NCI-H2227 (cell line): Measurements from ENCODE around the gene ABI3.
"Not testable (repeated sequence)": the region's sequence is repeated elsewhere in the genome, so short reads cannot be mapped to it uniquely, and the experiment has no call there.

Source experiments
- DNase-seq: peaks from one replicate; lab custom pipeline; 2025; ENCODE audit not compliant: unreplicated experiment; lab: John Stamatoyannopoulos, UW

Gene ABI3

DNA sequence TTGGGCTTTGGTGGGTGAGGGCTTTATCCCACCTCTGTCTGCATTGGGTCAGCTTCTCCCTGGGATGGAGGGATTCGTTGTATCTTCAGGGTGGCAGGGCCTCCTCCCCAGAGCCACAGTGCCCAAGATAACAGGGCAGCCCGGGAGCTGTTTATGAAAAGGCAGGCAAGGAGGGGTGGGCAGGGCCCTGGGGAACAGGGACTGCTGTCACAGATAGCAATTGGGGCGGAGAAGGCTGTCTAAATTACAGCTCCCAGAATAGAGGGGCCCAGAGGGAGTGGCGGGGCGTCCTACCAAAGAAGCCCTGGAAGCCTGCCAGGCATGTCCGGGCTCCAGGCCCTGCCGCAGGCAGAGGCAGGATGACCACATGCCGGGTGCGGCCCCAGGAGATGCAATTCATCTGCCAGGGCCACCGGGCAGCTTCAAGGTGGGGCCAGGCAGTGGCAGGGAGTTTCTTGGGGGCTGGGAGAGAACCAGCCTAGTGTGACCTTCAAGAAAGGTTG, 38.8 kb downstream of the ABI3 start:
- peak; percentile 69 for DNase-seq

DNA sequence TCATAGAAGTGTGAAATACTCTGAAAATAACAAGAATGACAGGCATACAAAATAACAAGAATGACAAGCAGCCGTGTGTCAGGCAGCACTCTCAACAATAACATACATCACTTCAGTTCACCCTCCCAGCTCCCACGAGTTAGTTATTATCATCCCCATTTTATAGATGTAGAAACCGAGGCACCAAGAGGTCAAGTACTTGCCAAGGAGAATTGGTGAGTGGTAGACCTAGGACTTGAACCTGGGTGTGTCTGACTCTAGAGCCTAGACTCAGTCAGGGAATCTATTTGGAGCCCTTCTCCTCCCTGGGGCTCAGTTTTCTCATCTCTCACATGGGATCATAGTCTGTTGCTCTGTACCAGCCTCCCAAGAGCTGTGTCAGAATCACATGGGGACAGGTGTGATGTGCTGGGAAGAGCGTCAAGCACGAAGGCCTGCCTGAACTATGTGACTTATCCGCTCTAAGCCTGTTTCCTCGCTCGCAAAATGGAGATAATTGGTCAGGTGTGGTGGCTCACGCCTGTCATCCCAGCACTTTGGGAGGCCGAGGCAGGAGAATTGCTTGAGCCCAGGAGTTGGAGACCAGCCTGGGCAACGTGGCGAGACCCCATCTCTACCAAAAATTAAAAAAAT, 39.5 kb downstream of the ABI3 start:
- DNase-seq, result no peak

DNA sequence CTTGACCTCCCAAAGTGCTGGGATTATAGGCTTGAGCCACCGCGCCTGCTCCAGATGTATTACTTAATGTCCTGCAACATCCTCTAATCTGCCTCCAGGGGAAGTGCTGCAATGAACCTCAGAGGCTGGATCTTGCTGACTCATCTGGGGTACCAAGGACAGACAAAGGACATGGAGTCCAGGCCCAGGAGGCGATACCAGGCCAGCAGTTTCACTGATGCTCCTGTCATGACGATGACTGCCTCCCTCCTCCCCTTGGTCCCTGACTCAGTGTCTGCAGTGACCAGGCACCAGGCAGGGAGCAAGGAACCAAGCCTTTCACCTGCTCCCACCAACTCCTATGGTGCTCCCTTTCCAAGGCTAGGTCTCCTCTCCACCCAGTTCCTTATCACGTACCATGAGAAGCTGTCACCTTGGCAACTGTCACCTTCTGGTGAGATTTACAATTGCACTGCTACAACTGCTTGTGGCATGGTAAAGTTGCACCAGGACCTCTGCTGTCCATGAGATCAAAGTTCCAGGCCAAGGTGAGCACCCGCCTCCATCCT, 41.7 kb downstream of the ABI3 start:
- DNase-seq, result no peak

DNA sequence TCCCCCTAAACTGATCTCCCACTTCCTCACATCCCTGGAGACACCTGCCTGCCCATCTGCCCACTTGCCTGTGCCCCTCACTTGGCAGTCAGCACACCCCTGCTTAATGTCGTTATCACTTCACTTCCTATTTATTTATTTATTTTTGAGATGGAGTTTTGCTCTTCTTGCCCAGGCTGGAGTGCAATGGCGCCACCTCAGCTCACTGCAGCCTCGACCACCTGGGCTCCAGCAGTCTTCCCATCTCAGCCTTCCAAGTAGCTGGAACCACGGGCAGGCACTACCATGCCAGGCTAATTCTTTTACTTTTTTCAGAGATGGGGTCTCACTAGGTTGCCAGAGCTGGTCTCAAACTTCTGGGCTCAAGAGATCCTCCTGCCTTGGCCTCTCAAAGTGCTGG, 43.6 kb downstream of the ABI3 start:
- no peak for DNase-seq

DNA sequence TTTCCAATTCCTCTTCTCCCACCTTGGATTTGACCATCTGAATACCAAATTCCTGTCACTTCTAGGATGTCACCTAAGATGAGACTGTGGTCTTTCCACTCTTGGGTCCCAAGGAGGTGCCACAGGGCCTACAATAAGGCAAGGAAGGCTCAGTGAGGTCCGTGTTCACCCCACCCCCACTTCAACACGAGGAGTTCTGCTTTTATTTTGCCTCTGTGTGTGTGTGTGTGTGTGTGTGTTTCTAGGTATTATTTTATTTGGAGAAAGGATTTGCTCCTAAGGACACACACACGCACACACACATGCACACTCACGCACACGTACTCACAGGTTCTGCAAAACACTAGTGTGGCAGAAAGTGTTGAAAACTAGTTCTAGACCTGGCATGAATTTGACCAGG, 44.6 kb downstream of the ABI3 start:
- DNase-seq, result no peak

DNA sequence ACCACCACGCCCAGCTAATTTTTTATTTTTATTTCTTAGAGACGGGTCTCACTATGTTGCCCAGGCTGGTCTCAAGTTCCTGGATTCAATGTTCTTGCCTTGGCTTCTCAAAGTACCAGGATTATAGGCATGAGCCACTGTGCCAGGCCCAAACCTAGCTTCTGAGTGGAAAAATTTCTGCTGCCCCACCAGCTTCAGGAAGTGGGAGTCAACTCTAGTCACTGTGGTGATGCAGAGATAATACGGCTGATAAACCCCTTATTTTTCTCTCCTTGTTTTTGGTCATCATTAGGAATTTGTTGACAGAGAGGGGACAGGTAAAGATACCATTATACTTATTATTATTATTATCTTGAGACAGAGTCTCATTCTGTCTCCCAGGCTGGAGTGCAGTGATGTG, 47.9 kb downstream of the ABI3 start:
- DNase-seq, result no peak

DNA sequence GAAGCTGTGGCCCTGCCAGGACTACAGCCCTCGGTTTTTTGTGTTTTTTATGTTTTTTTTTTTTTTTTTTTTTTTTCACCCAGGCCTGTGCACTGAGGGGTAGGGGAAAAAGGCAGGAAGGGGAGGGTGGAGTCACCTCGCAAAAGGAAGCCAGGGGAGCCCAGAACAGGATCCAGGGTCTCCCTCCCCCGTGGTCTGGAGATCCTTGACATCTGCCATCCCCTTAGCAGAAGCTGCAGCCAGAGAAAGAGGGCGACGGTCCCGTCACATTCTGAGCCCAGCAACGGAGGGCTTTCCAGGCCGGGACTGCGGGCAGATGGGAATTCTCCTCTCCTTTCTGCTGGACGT, 49.1 kb downstream of the ABI3 start:
- DNase-seq, result no peak

DNA sequence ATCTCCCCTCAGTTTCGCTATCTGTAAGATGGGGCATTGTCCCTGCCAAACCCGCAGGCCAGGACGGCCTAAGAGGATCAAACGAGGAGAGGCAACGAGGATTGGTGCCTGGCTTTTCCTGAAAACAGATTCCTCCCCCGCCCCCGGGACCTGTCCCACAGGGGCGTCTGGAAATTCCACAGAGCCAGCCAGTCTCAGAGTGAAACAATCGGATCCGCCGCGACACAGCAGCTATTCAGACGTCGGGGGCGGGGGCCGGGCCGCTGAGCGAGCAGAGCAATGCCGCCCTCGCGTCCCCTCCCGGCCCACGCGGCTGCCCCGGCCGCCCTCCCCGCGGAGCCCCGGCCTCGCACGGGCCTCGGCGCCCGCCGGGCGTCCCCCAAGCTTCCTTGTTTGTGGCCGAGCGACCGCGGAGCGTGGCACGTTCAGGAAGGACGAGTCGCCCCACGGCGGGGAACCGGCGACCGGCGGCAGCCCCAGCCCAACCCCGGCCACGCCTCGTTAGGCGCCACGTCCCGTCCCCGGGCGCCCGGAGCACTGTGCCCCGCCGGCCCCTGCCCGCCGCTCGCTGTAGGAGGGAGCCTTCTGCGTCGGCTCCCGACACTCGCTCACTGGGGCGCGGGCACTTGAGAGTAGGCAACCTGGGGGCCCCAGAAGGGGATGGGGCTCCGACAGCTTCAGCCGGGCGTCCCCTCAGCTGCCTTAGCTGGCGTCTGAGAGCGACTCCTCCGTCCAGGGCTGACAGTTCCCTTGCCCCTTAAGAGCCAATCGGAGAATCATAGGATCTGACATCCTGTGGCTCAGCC, 49.7 kb downstream of the ABI3 start:
- peak; percentile 45 for DNase-seq

DNA sequence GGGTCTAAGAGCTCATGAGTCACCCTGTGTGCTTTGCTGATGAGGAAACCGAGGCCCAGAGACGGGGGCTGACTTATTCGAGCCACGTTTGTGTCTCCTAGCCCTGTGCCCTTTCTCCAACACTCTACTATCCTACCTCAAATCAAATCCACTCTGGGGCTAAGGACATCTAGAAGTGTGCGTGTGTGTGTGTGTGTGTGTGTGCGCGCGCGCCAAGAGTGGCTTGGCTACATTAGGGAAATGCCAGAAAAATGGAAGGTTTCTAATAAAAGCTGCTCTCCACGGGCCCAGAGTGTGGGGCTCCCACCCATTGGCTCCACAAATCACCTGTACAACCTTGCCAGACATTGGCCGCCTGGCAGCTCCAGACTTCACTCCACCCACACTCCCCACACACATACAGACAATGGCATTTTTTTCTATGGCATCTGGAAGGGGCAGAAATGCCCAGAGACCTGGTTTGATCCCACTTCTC, 50.3 kb downstream of the ABI3 start:
- DNase-seq, result no peak

DNA sequence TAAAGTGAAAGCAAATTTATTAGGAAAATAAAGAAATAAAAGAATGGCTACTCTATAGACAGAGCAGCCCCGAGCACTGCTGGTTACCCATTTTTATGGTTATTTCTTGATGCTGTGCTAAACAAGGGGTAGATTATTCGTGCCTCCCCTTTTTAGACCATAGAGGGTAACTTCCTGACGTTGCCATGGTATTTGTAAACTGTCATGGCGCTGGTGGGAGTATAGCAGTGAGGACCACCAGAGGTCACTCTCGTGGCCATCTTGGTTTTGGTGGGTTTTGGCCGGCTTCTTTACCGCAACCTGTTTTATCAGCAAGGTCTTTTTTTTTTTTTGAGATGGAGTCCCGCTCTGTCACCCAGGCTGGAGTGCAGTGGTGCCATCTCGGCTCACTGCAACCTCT, 51.0 kb downstream of the ABI3 start:
- not testable (repeated sequence) for DNase-seq

DNA sequence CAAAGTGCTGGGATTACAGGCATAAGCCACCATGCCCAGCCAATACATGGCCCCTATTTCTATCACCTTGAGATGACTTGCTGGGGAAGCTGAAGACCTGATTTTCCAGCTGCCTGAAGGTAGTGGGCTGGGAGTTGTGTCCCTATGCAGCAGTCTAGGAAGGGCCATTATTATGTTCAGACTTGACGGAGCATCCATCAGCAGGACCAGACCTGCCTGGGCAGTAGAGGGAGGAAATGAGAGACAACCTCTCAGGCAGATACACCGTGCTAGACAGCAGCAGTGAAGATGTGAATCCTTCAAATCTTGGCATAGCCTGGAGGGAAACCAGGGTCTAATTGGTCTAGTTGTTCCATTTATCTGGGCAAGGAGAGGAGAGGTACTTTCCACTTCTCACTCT, 55.7 kb downstream of the ABI3 start:
- DNase-seq, result no peak

DNA sequence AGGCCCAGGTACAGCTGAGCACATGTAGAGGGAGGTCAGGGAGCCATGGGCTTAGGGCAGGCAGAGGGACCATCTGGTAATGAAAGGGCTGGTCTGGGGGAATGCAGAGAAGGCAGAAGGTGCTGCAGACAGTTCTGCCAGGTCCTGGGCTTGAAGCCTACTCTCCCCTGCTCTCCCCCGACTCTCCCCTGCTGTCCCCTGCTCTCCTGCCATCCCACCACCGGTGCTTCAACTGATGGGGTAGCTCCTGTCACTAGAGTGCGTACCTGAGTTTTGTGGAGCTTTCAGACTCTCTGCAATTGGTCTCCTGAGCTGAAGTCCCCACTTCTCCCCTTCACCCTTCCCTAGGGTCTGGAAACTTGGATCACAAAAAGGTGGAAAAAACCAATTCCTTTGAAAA, 57.4 kb downstream of the ABI3 start:
- no peak for DNase-seq

DNA sequence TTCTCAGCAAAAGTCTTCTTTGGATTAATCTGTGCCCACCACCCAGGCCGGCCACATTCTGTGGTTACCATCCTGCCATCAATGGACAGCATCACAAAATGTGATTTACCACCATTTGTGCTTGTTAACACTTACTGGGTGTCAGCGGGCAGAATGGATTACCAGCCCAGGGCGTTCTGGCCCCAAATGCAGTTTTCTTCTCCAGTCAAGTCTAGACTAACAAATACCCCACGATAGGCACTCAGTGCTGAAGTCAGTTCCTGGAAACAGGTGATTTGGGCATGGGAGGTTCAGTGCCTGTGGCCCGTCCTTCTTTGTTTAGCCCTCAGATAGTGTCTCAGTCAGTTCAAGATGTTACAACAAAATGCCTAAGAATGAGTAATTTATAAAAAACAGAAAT, 58.8 kb downstream of the ABI3 start:
- no peak for DNase-seq
